SK-N-SH (cell line): ENCODE results near the gene HOXC6. TPM values are rescaled to one million over a fixed set of nuclear protein-coding genes. Genes with fewer than 3 reads are reported as not detected.

Experiments used
- CTCF ChIA-PET: fragments of 300-600, 350-600 bp; formaldehyde crosslinking; extraction: SDS; loops from one replicate; lab custom pipeline; 2021; lab: Yijun Ruan, JAX
- POLR2A ChIA-PET: fragments of 350-600 bp; sonication (Branson Sonifier 250); formaldehyde crosslinking; extraction: SDS; loops from one replicate; lab custom pipeline; 2020; ENCODE audit warnings: antibody characterized with exemption, inconsistent platforms; lab: Yijun Ruan, JAX
- DNase-seq: peaks from one replicate; pipeline ENCODE4 v3.0.0; 2012
- H2AFZ ChIP-seq: fragments of 200-600 bp; sonication (generic); 2 replicates; pipeline ENCODE4 v1.8.1; 2016; ENCODE audit warnings: antibody characterized with exemption, mild to moderate bottlenecking, low read depth
- H3F3A ChIP-seq: fragments of 200-600 bp; sonication (generic); replicated peaks from 2 replicates; pipeline ENCODE3; 2016; ENCODE audit warnings: antibody characterized with exemption, mild to moderate bottlenecking; ENCODE audit not compliant: insufficient read depth
- H3K27ac ChIP-seq, 2 experiments: fragments of 200-500 bp in 1 of 2; fragments of 200-600 bp in 1 of 2; sonication (Bioruptor generic) in 1 of 2; sonication (generic), shearing (Covaris generic) in 1 of 2; 2 replicates each; pipeline versions ENCODE4 v1.5.1 to v1.6.1; 2014 to 2016; ENCODE audit warnings: low read depth in 2 of 2, inconsistent platforms in 1 of 2, low read length in 1 of 2, mild to moderate bottlenecking in 1 of 2, mixed read lengths in 1 of 2
- H3K27me3 ChIP-seq: fragments of 200-600 bp; sonication (generic), shearing (Covaris generic); 2 replicates; pipeline ENCODE4 v1.6.1; 2016; ENCODE audit warnings: mixed run types; ENCODE audit not compliant: insufficient read depth
- H3K36me3 ChIP-seq, 2 experiments: fragments of 200-500 bp in 1 of 2; fragments of 200-600 bp in 1 of 2; sonication (Bioruptor generic) in 1 of 2; sonication (generic) in 1 of 2; replicated peaks in 1 of 2; 2 replicates each; pipeline versions ENCODE3 to v1.5.1; 2014 to 2016; ENCODE audit warnings: low read length in 1 of 2, mild to moderate bottlenecking in 1 of 2; ENCODE audit not compliant: insufficient read depth in 2 of 2, control insufficient read depth in 1 of 2
- H3K4me1 ChIP-seq, 2 experiments: fragments of 200-500 bp in 1 of 2; fragments of 200-600 bp in 1 of 2; sonication (Bioruptor generic) in 1 of 2; sonication (generic), shearing (Covaris generic) in 1 of 2; 2 replicates each; pipeline versions ENCODE4 v1.5.1 to v1.6.1; 2014 to 2016; ENCODE audit warnings: low read depth in 1 of 2, low read length in 1 of 2, mixed run types in 1 of 2; ENCODE audit not compliant: insufficient read depth in 2 of 2, control insufficient read depth in 1 of 2
- H3K4me2 ChIP-seq: fragments of 200-600 bp; sonication (generic), shearing (Covaris generic); 2 replicates; pipeline ENCODE4 v1.6.1; 2017; ENCODE audit warnings: mixed run types
- H3K4me3 ChIP-seq, 2 experiments: fragments of 200-500 bp in 1 of 2; fragments of 200-600 bp in 1 of 2; sonication (Bioruptor generic) in 1 of 2; sonication (generic), shearing (Covaris generic) in 1 of 2; 2 replicates each; pipeline versions ENCODE4 v1.5.1 to v1.8.1; 2014 to 2016; ENCODE audit warnings: low read depth in 2 of 2, inconsistent platforms in 1 of 2, low read length in 1 of 2, mild to moderate bottlenecking in 1 of 2, mixed read lengths in 1 of 2, moderate library complexity in 1 of 2
- H3K79me2 ChIP-seq: fragments of 200-600 bp; sonication (generic); 2 replicates; pipeline ENCODE4 v1.8.1; 2017; ENCODE audit warnings: mild to moderate bottlenecking; ENCODE audit not compliant: insufficient read depth
- H3K9ac ChIP-seq: fragments of 200-600 bp; sonication (generic); 2 replicates; pipeline ENCODE4 v1.6.1; 2017; ENCODE audit warnings: mixed run types
- H3K9me2 ChIP-seq: fragments of 200-600 bp; sonication (generic); 2 replicates; pipeline ENCODE4 v1.6.1; 2017; ENCODE audit warnings: mixed run types
- H3K9me3 ChIP-seq: fragments of 200-600 bp; sonication (generic); 2 replicates; pipeline ENCODE4 v1.6.1; 2017; ENCODE audit warnings: mixed run types, mild to moderate bottlenecking, moderate library complexity
- H4K20me1 ChIP-seq: fragments of 200-600 bp; sonication (generic); 2 replicates; pipeline ENCODE4 v1.6.1; 2017; ENCODE audit warnings: mild to moderate bottlenecking, mixed run types; ENCODE audit not compliant: insufficient read depth
- EZH2phosphoT487 ChIP-seq: fragments of 200-600 bp; sonication (generic); IDR thresholded peaks from 2 replicates; pipeline ENCODE4 v1.6.1; 2017; ENCODE audit warnings: low read depth, mixed run types, mild to moderate bottlenecking, antibody characterized with exemption, moderate library complexity, borderline replicate concordance
- FOSL2 ChIP-seq: IDR thresholded peaks from 2 replicates; pipeline ENCODE4 v1.4.0; 2012; ENCODE audit warnings: low read depth, mild to moderate bottlenecking, moderate library complexity, borderline replicate concordance
- GABPA ChIP-seq: IDR thresholded peaks from 2 replicates; pipeline ENCODE4 v1.4.0; 2012; ENCODE audit warnings: low read depth, mild to moderate bottlenecking
- MEF2A ChIP-seq: IDR thresholded peaks from 2 replicates; pipeline ENCODE4 v1.4.0; 2012; ENCODE audit warnings: low read depth, borderline replicate concordance
- NFIC ChIP-seq: IDR thresholded peaks from 2 replicates; pipeline ENCODE4 v1.4.0; 2012; ENCODE audit warnings: borderline replicate concordance
- NRF1 ChIP-seq: IDR thresholded peaks from 2 replicates; pipeline ENCODE4 v1.6.1; 2012; ENCODE audit warnings: low read depth, mild to moderate bottlenecking, low read length
- RAD21 ChIP-seq: IDR thresholded peaks from 2 replicates; pipeline ENCODE4 v1.6.1; 2012; ENCODE audit warnings: mild to moderate bottlenecking, low read length
- RFX5 ChIP-seq: IDR thresholded peaks from 2 replicates; pipeline ENCODE4 v1.6.1; 2012; ENCODE audit warnings: mild to moderate bottlenecking, improper control_type of control experiment, low read length
- SIN3A ChIP-seq: IDR thresholded peaks from 2 replicates; pipeline ENCODE4 v1.6.1; 2012; ENCODE audit warnings: low read depth, mild to moderate bottlenecking, low read length, moderate library complexity, borderline replicate concordance
- SMC3 ChIP-seq: IDR thresholded peaks from 2 replicates; pipeline ENCODE4 v1.6.1; 2012; ENCODE audit warnings: low read depth, low read length, improper control_type of control experiment
- TAF1 ChIP-seq: IDR thresholded peaks from 2 replicates; pipeline ENCODE4 v1.6.1; 2012; ENCODE audit warnings: low read depth, mild to moderate bottlenecking, low read length, moderate library complexity, borderline replicate concordance
- WGBS: methylation state at CpG from one replicate; pipeline ENCODE4 v1.1.6; 2017; ENCODE audit warnings: low lambda C conversion rate; 5-methylcytosine and 5-hydroxymethylcytosine counted together
- polyA plus RNA-seq, 3 experiments: library from polyadenylated mRNA; depleted of rRNA; stranded (reverse); fragments of >200 nt; gene quantifications; 2 replicates each; pipeline ENCODE4 v1.2.3, GENCODE V29; 2012
- TF ChIP-seq, protein P1 (sequence below): IDR thresholded peaks from 2 replicates; pipeline ENCODE4 v1.4.0; 2012; ENCODE audit warnings: low read depth, borderline replicate concordance
- TF ChIP-seq, protein P2 (sequence below): fragments of 150-350 bp; IDR thresholded peaks from 2 replicates; pipeline ENCODE4 v1.6.1; 2016; ENCODE audit warnings: mild to moderate bottlenecking, low read depth, low read length
- TF ChIP-seq, protein P3 (sequence below): IDR thresholded peaks from 2 replicates; pipeline ENCODE4; 2012
- TF ChIP-seq, protein P4 (sequence below): IDR thresholded peaks from 2 replicates; pipeline ENCODE4 v1.4.0; 2012; ENCODE audit warnings: low read depth

HOXC6 gene
- polyA plus RNA-seq, 1 of the 3 experiments (the other 2 are of a cell fraction) = 9.1 TPM

DNA sequence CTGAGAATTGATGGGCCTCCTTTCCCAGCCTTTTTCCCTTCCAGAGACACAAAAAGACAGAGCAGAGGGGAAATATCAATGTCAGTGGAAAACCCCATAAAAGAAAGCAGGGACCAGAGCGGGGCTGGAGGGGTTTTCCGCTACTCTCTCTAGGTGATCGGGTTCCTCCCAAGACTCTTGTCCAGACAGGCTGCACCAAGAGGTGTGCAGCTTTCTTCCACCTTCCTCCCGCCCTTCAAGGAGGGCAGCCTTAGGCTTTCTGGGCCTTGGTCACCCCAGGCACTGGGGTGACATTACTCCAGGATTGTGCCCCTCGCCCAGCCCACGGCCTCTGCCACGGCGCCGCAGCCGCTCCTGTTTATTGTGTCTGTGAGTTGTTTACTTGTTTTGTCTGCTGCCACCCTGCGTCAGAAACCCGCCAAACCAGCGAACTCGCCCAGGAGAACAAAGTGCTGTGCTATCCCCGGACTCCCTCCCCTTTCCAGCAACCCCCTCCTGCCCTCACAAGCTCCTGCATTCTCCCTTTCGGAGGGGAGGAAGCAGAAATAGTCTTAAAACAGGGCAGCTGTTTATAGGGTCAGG is 6.7 kb upstream of the HOXC6 start:
- CTCF ChIA-PET = interaction anchor here (1.2 to 23.2 kb wide), 6 partner anchors 11 to 187 kb away, joined by 3 to 548 read pairs (median 50); partner anchors contain the start of genes HOXC10, HOXC5, HOXC9 and SMUG1
- Histone ChIP-seq H3K9me2 (no peaks in the 10 kb centered on the region), H3K4me1 (peaks cover 7 to 47% of the 10 kb centered on the region in 2 experiments; a peak in 2 of 4 replicates)

More for the DNA sequence above, 6.7 kb upstream of the HOXC6 start:
- H3K4me2 ChIP-seq = no peak overlapping the region
- H4K20me1 ChIP-seq = no peaks in the 10 kb centered on the region
- H3K9ac ChIP-seq = no peak overlapping the region
- peaks cover 10% of the 10 kb centered on the region; the same call in 1 of the 2 replicates for H3K79me2 ChIP-seq
- 91% methylated on average over 16 of the region's 16 CpGs for WGBS
- TF ChIP-seq SMC3 = no peak
- TF ChIP-seq, protein P1, sequence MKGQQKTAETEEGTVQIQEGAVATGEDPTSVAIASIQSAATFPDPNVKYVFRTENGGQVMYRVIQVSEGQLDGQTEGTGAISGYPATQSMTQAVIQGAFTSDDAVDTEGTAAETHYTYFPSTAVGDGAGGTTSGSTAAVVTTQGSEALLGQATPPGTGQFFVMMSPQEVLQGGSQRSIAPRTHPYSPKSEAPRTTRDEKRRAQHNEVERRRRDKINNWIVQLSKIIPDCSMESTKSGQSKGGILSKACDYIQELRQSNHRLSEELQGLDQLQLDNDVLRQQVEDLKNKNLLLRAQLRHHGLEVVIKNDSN = no peak
- no peak for TF ChIP-seq NFIC
- no peak for TF ChIP-seq NRF1
- TF ChIP-seq TAF1 = no peak
- TF ChIP-seq RFX5 = no peak
- no peak for TF ChIP-seq EZH2phosphoT487
- TF ChIP-seq GABPA = no peak
- no peak for TF ChIP-seq SIN3A
- TF ChIP-seq MEF2A = no peak
- TF ChIP-seq, protein P2, sequence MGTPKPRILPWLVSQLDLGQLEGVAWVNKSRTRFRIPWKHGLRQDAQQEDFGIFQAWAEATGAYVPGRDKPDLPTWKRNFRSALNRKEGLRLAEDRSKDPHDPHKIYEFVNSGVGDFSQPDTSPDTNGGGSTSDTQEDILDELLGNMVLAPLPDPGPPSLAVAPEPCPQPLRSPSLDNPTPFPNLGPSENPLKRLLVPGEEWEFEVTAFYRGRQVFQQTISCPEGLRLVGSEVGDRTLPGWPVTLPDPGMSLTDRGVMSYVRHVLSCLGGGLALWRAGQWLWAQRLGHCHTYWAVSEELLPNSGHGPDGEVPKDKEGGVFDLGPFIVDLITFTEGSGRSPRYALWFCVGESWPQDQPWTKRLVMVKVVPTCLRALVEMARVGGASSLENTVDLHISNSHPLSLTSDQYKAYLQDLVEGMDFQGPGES = no peak
- TF ChIP-seq, protein P3, sequence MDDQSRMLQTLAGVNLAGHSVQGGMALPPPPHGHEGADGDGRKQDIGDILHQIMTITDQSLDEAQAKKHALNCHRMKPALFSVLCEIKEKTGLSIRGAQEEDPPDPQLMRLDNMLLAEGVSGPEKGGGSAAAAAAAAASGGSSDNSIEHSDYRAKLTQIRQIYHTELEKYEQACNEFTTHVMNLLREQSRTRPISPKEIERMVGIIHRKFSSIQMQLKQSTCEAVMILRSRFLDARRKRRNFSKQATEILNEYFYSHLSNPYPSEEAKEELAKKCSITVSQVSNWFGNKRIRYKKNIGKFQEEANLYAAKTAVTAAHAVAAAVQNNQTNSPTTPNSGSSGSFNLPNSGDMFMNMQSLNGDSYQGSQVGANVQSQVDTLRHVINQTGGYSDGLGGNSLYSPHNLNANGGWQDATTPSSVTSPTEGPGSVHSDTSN = no peak
- no peak for TF ChIP-seq FOSL2
- TF ChIP-seq RAD21 = no peak
- TF ChIP-seq, protein P4, sequence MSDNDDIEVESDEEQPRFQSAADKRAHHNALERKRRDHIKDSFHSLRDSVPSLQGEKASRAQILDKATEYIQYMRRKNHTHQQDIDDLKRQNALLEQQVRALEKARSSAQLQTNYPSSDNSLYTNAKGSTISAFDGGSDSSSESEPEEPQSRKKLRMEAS = no peak
- H3F3A ChIP-seq = peaks cover 9% of the 10 kb centered on the region
- H3K27ac ChIP-seq = no peak overlapping the region
- DNase-seq = no peak
- H3K9me3 ChIP-seq = no peaks in the 10 kb centered on the region
- no peak overlapping the region for H2AFZ ChIP-seq
- no peak overlapping the region for H3K4me3 ChIP-seq
- POLR2A ChIA-PET = no interaction called here
- H3K36me3 ChIP-seq = no peaks in the 10 kb centered on the region
- no peaks in the 10 kb centered on the region for H3K27me3 ChIP-seq
